Bronchial epithelial cell (primary cell): ENCODE results near the gene ADCY1. TPM values are rescaled to one million over a fixed set of nuclear protein-coding genes. Genes with fewer than 3 reads are reported as not detected.

Source experiments
- DNase-seq: peaks from one replicate; pipeline ENCODE4 v3.0.0-alpha.2; 2010; ENCODE audit warnings: low read depth
- FAIRE-seq: peaks from 2 replicates; lab custom pipeline; 2011; peaks lifted over from hg19 to GRCh38; lab: Jason Lieb, UNC
- H3K27me3 ChIP-seq: 2 replicates; pipeline ENCODE4 v1.5.1; 2011; ENCODE audit warnings: low read length; ENCODE audit not compliant: control insufficient read depth, insufficient read depth
- H3K36me3 ChIP-seq: 2 replicates; pipeline ENCODE4 v1.5.1; 2011; ENCODE audit warnings: low read length; ENCODE audit not compliant: control insufficient read depth, insufficient read depth
- H3K4me3 ChIP-seq: 2 replicates; pipeline ENCODE4 v1.5.1; 2011; ENCODE audit warnings: mild to moderate bottlenecking, low read depth, low read length, control low read depth
- CTCF ChIP-seq: IDR thresholded peaks from 2 replicates; pipeline ENCODE4 v1.5.1; 2011; ENCODE audit warnings: mild to moderate bottlenecking, moderate library complexity, low read length, control low read depth, inconsistent platforms; ENCODE audit not compliant: insufficient read depth, severe bottlenecking
- total RNA-seq: library from RNA; depleted of rRNA; stranded (reverse); fragments of >200 nt; gene quantifications from 2 replicates; pipeline ENCODE4 v1.2.1, GENCODE V29; 2014

Gene ADCY1
- total RNA-seq, 1 donor from 2014 or later: 0.79 TPM

DNA sequence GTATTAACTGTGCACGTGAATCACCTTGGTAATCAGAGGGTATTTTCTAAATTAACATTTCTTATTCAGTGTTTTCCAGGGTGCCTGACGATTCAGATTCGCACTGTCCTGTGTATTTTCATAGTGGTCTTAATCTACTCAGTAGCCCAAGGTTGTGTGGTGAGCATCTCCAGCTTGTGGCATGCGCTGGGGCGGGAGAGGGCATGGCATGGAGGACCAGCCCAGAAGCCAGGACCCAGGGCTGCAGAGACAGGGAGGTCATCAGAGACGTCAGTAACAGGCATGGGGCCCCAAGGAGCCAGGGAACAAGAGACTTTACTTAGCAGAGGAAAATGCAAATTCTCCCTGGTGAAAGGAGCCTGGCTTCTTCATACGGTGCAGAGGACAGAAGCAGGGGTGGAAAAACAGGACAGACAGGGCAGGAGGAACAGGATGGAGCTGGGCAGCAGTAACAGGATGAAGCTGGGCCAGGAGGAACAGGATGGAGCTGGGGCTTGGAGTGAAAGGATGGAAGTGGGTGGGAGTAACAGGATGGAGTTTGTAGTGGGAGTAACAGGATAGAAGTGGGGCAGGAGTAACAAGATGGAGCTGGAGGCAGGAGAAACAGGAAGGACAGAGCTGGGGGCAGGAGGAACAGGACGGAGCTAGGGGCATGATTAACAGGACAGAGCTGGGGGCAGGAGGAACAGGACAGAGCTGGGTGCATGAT, 110.9 kb downstream of the ADCY1 start:
- FAIRE-seq (no peak), DNase-seq (no peak)

DNA sequence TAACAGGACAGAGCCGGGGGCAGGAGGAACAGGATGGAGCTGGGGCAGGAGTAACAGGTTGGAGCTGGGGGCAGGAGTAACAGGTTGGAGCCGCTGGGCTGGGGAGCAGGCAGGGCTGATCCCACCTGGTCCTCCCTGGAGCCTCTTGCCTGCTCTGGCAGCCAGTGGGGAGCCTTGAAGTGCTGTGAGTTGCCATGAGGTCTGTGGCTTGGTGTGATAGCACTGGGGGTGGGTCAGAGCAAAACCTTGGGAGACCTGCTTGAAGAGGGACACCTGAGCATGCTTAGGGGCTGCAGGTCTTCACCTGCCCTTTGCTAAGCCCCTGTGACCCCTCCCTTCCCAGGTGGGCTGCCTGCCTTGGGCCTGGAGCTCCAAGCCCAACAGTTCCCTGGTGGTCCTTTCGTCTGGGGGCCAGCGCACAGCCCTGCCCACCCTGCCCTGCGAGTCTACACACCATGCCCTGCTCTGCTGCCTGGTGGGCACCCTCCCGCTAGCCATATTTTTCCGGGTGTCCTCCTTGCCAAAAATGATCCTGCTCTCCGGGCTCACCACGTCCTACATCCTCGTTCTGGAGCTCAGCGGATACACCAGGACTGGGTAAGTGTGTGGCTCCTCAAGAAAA, 111.6 kb downstream of the ADCY1 start:
- FAIRE-seq (no peak), DNase-seq (no peak)
- no peak for TF ChIP-seq CTCF
- Histone ChIP-seq H3K36me3 (no peaks in the 10 kb centered on the region), H3K27me3 (no peaks in the 10 kb centered on the region), H3K4me3 (no peak overlapping the region)

More for the DNA sequence above, 110.9 kb downstream of the ADCY1 start:
- no peak for TF ChIP-seq CTCF
- no peaks in the 10 kb centered on the region for H3K27me3 ChIP-seq
- H3K4me3 ChIP-seq: no peak overlapping the region
- H3K36me3 ChIP-seq: no peaks in the 10 kb centered on the region

GRCh38 chr7:45686441-45687184, 112.4 kb downstream of the ADCY1 start:
- FAIRE-seq: no peak

GRCh38 chr7:45687185-45687560, 113.0 kb downstream of the ADCY1 start:
- no peak for TF ChIP-seq CTCF
- Histone ChIP-seq H3K4me3 (no peak overlapping the region), H3K27me3 (no peaks in the 10 kb centered on the region), H3K36me3 (no peaks in the 10 kb centered on the region)
- FAIRE-seq (no peak), DNase-seq (no peak)

More at GRCh38 chr7:45686441-45687184, 112.4 kb downstream of the ADCY1 start:
- TF ChIP-seq CTCF: no peak
- no peak for DNase-seq
- Histone ChIP-seq H3K36me3 (no peaks in the 10 kb centered on the region), H3K4me3 (no peak overlapping the region), H3K27me3 (no peaks in the 10 kb centered on the region)

GRCh38 chr7:45687721-45688120, 113.6 kb downstream of the ADCY1 start:
- FAIRE-seq: no peak
- H3K27me3 ChIP-seq: no peaks in the 10 kb centered on the region
- H3K36me3 ChIP-seq: no peaks in the 10 kb centered on the region
- TF ChIP-seq CTCF: no peak
- no peak overlapping the region for H3K4me3 ChIP-seq
- DNase-seq: peak; percentile 7
